DLD1 (cell line): ENCODE data around the gene EEF2KMT.
"Not testable (repeated sequence)": the region's sequence is repeated elsewhere in the genome, so short reads cannot be mapped to it uniquely, and the experiment has no call there.

ENCODE experiments used
- in situ Hi-C: cut with HindIII; loops from 2 replicates; pipeline ENCODE4 v1.10.0; 2017; ENCODE audit warnings: low sequenced_read_pairs

Gene EEF2KMT

GRCh38 chr16:5095145-5095830 lies 2.3 kb downstream of the EEF2KMT start:
- in situ Hi-C loops = not testable (repeated sequence)

GRCh38 chr16:5093746-5094145 lies 3.8 kb downstream of the EEF2KMT start:
- in situ Hi-C loops = not testable (repeated sequence)

- in situ Hi-C loops = not testable (repeated sequence)
Measured at GRCh38 chr16:5093081-5093480, 4.5 kb downstream of the EEF2KMT start.

- in situ Hi-C loops = not testable (repeated sequence)
Measured at GRCh38 chr16:5090592-5090991, 7.0 kb downstream of the EEF2KMT start.

DNA sequence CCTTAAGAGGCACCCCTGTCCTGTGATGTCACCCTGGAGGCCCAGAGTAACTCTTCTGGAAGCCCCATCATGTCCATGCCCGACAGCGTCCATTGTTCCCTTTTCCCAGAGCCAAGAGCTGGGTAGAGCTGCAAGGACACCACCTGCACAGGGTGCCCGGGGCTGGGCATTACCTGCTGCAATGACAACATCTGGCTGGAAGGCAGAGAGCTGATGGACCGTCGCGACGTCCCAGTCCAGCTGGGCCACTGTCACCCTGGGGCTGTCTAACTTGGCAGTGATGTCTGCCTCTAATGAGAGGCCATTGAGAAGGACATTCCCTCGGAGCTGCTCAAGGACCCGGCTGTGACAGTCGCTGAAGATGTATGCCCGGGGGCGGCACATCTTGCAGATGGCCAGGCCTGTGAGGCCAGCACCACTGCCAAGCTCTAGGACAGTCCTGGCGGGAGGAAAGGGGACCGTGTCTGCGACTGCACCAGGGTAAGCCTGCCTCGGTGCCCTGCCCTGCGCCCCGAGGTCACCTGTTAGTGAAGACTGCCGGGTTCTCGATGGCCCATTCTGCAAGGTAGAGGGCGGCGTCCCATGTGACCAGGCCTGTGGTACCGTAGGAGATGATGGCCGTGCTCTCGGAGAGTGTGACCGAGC lies 7.6 kb downstream of the EEF2KMT start:
- in situ Hi-C loops = not testable (repeated sequence)

DNA sequence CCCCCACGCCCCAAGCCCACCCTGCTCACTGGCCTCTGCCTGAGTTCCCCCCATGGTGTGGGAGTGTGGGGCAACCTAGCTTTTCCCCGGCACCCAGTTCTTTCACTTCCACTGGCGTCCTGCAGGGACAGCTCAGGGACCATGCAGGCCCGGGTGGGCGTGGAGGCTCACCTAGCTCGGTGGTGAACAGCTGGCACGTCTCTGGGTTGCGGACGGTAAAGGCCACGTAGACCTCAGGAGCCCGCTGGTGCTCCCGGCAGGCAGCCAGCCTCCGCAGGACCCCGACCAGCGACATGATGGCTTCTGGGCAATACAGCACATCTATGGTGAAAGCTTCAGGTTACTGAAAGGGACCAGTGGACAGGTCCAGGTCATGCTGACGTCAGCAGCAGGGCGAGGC lies 8.7 kb downstream of the EEF2KMT start:
- in situ Hi-C loops = not testable (repeated sequence)

- in situ Hi-C loops = not testable (repeated sequence)
Measured at GRCh38 chr16:5088086-5088790, 9.4 kb downstream of the EEF2KMT start.

DNA sequence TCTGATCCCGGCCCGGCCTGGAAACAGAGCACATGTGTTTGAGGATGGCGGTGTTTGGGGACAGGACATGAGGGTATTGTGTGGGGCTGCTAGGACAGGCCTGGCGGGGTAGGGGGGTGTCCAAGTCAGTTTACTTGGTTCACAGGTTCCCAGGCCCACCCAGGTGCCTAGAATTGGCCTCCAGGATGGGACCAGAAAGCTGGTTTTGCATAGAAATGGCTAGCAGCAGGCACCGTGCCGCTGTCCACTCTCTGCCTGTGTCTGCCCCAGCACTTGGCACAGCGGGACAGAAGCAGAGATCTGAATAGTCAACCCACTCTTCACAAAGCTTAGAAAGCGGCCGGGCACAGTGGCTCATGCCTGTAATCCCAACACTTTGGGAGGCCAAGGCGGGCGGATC lies 11.9 kb downstream of the EEF2KMT start:
- in situ Hi-C loops = not testable (repeated sequence)

DNA sequence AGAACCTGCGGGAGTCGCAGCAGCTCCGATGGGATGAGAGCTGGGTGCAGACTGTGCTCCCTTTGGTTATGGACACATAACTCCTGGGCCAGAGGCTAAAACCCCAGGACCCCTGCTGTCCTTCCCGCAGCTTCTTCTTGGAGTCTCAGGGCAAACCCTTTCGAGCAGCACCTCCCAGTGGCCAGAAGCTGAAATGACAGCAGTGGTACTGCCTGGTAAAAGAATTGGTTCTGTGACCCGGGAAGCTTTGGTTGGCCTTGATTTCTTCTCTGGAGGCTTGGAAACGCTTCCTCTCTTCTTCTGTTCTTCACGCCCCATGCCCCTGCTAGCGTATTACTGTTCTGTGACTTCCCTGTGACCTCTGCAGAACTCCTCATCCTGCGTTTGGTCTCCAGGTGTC lies 12.8 kb downstream of the EEF2KMT start:
- in situ Hi-C loops = not testable (repeated sequence)

GRCh38 chr16:5084099-5084731 lies 13.4 kb downstream of the EEF2KMT start:
- in situ Hi-C loops = not testable (repeated sequence)

DNA sequence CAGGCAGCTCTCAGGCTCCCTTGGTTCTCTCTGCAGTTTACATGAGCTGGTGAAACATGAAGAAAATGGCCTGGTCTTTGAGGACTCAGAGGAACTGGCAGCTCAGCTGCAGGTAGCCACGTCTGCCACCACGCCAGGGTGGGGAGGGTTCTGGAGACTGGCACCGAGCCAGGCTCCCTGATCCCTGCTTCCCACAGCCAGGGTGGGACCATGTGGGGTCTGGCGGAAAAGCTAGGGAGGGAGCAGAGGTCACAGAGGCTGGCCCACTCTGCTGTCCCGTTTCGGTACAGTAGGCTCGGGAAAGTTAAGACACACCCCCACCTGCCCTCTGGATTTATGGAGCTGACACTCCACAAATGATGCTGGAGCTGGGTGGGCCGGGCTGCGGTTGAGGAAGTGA lies 13.9 kb downstream of the EEF2KMT start:
- in situ Hi-C loops = not testable (repeated sequence)

DNA sequence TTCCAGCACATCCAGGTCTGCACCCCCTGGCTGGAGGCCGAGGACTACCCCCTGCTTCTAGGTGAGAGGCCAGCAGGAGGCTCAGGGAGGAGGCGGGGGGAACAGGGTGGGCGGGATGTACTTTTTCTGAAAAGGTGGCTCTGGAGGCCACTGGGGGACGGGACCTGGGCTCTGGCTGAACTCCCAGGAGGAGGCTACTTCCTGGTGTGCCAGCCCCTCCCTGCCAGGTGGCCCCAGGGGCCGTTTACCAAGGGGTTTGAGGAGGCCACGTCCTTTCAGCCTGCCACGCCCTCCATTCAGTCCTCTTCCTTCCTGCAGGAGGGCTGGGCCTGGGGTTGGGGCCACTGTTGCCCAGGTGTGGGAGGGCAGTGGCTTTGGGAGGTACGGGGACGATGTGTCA lies 16.6 kb downstream of the EEF2KMT start:
- in situ Hi-C loops = not testable (repeated sequence)

GRCh38 chr16:5080461-5080860 lies 17.1 kb downstream of the EEF2KMT start:
- in situ Hi-C loops = not testable (repeated sequence)

DNA sequence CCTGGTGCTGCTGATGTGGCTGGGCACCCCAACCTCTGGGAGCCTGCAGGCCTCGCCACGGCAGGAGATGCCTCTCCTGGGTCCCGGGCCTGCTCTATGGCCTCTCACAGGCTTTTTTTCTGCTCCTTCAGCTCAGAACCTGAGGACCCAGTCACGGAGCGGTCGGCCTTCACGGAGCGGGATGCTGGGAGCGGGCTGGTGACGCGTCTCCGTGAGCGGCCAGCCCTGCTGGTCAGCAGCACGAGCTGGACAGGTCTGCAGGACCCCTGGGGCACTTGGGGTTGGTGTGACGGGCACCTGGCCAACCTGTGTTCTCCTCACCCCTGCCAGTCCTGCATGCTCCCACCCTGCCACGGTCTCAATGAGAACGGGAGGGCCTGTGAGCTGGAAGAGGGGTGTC lies 19.0 kb downstream of the EEF2KMT start:
- in situ Hi-C loops = no loop called here

DNA sequence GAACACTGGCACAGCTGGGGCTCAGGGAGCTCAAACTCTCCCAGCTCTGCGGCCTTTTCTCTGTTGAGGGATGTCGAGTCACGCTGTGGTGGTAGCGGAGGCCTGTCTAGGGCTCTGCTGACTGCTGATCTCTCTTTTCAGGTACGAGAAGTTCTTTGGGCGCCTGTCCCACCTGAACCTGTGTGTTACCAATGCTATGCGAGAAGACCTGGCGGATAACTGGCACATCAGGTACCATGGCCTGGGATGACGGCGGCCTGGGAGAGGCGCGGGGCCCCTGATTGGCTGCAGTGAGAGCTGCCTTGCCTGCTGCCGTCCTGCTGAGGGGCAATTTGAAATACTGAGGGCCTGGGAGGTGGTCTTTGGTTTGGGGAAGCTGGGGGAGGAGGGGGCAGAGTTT lies 20.3 kb downstream of the EEF2KMT start:
- in situ Hi-C loops = no loop called here

- in situ Hi-C loops = no loop called here
Measured at GRCh38 chr16:5075637-5076036, 22.0 kb downstream of the EEF2KMT start.

- in situ Hi-C loops = not testable (repeated sequence)
Measured at GRCh38 chr16:5073771-5074170, 23.8 kb downstream of the EEF2KMT start.

DNA sequence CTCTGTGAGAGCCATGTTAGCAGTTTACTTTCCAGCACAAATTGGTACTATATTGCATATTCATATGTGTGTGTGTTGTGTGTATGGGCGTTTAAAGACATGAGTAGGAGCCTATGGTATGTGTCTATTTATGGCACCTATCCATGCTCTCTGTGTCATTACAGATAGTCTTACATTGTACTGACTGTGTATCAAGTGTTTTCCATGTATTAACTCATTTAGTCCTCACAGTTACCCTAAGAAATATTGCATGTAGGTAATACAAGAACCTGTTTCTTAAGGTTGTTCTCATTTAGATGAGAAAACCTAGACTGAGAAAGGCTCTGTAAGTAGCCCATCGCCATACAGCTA lies 24.3 kb downstream of the EEF2KMT start:
- in situ Hi-C loops = no loop called here

GRCh38 chr16:5072334-5073278 lies 25.0 kb downstream of the EEF2KMT start:
- in situ Hi-C loops = no loop called here

DNA sequence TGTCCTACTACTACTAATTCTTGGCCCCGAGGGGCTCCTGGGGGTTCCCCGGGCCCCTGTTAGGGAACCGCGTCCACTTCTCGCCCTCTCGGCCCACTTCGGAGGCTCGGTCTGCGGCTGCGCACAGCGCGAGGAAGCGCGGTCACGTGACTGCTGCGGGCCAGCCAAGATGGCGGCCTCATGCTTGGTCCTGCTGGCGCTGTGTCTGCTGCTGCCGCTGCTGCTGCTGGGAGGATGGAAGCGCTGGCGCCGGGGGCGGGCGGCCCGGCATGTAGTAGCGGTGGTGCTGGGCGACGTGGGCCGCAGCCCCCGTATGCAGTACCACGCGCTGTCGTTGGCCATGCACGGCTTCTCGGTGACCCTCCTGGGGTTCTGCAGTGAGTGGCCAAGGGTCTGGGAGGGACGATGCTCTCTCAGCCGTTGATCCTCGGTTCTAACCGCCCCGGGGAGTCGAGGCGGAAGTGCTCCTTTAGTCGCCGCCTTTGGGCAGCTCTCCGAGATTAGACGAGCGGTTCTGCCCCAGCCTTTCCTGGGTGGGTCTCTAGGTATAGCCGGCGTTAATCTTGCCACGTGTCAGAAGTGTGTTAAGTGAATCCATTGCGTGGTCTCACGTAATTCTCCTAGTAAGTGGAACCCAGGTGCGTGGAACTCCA lies 25.8 kb downstream of the EEF2KMT start, which contains the start of gene ALG1:
TSS of gene ALG1 (plus strand) at position 163 of the 653 bp plus-strand sequence. CDS start at position 170, 7 bp downstream.
- in situ Hi-C loops = no loop called here
